WI38 (cell line): ENCODE results near the gene ALPL.

Source experiments
- H3K4me3 ChIP-seq: 2 replicates; pipeline ENCODE4 v1.5.1; 2011; ENCODE audit warnings: low read depth, mild to moderate bottlenecking, control low read depth, low read length
- CTCF ChIP-seq: IDR thresholded peaks from 2 replicates; pipeline ENCODE4 v1.5.1; 2012; ENCODE audit warnings: low read depth, mild to moderate bottlenecking, control low read depth, low read length

ALPL gene

GRCh38 chr1:21541835-21542234 is 32.6 kb downstream of the ALPL start:
- no peak overlapping the region for H3K4me3 ChIP-seq
- no peak for TF ChIP-seq CTCF

DNA sequence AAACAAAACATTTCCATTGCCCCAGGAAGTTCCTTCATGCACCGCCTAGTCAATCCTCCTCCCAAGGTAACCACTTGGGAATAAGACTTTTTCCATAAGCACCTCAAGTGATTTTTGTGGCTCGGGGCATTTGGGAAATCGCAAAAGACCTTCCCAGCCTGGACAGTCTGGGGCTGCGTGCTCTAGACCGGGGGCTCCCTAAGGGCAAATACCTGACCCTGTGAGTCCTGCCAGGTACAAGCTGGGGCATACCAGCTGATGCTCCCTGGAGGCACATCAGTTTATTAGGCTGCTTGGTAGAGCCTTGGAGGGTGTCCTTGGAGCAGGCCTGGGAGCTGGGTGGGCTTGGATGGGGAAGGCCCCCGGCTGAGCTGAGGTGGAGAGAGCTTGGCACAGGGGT is 34.4 kb downstream of the ALPL start:
- TF ChIP-seq CTCF, result no peak
- H3K4me3 ChIP-seq, result no peak overlapping the region

DNA sequence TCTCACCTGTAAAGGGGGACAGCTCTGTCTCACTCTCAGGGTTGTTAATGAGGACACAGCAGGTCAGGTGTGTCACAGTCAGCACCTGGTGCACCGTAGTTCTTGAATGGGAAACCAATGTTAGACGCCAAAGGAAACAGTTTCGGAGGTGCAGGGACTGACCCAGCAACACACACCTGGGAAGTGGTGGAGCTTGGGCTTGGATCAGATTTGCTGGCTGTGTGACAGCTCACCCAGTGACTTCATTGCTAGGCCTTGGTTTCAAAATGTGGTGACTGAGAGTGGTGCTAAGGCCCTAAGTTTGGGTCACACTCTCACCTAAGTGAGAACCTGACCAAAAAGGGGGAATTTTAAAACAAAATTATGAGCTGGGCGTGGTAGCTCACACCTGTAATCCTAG is 34.9 kb downstream of the ALPL start:
- H3K4me3 ChIP-seq, result no peak overlapping the region
- TF ChIP-seq CTCF, result no peak

GRCh38 chr1:21546122-21546825 is 37.1 kb downstream of the ALPL start:
- no peak for TF ChIP-seq CTCF
- no peak overlapping the region for H3K4me3 ChIP-seq

- no peak overlapping the region for H3K4me3 ChIP-seq
- TF ChIP-seq CTCF, result no peak
These were observed 38.7 kb downstream of the ALPL start for GRCh38 chr1:21547876-21548275.

GRCh38 chr1:21550097-21550496 is 40.9 kb downstream of the ALPL start:
- H3K4me3 ChIP-seq, result no peak overlapping the region
- TF ChIP-seq CTCF, result no peak

DNA sequence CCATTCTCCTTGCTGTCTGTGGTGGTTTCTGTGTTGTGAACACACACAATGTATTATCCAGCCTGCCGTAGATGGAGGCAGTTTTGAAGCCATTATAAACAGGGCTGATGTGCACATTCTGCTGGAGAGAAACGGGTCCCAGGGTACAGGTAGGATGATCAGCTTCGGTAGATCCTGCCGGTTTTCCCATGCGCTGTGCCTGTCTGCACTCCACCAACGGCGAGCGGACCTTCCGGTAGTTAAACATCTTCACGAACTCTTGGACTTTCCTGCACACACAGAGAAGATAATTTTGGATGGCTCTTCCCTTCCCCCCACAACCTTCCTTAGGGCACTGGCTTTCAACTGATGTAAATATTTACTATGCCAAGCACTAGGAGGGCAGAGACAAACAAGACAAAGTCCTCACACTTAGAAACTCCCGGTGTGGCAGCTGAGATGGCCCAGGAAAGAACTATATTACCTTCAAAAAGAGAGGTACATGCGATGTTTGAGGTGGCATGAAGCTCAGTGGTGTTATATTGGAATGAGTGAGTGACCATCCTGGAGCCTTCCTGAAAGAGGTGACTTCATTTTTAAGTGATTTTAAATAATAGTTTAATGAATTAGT is 41.7 kb downstream of the ALPL start:
- TF ChIP-seq CTCF, result no peak
- H3K4me3 ChIP-seq, result no peak overlapping the region
